A549 (cell line): ENCODE results near the gene AK1. TPM values are rescaled to one million over a fixed set of nuclear protein-coding genes. Genes with fewer than 3 reads are reported as not detected.

Experiments used
- ATAC-seq, 2 experiments: fragments of 200-7000 bp in 1 of 2; fragments of >200 bp in 1 of 2; cut with Nextera tagmentation in 1 of 2; cut with Tn5 transposase in 1 of 2; 3 replicates each; pipeline versions ENCODE4 v1.8.0 to v1.9.1; 2018 to 2020; ENCODE audit warnings: mild to moderate bottlenecking in 1 of 2, moderate library complexity in 1 of 2
- CTCF ChIA-PET: fragments of 300-600 bp; sonication (Branson Sonifier 250); formaldehyde crosslinking; extraction: SDS; loops from one replicate; lab custom pipeline; 2021; ENCODE audit warnings: antibody characterized with exemption, inconsistent platforms; lab: Yijun Ruan, JAX
- POLR2A ChIA-PET: fragments of 350-600 bp; formaldehyde crosslinking; extraction: SDS; loops from one replicate; lab custom pipeline; 2021; ENCODE audit warnings: antibody characterized with exemption, inconsistent platforms; lab: Yijun Ruan, JAX
- DNase-seq, 2 experiments: peaks; one replicate each; pipeline versions ENCODE4 v3.0.0 to v3.0.0-alpha.2; 2011 to 2016; ENCODE audit warnings: low read depth in 1 of 2, low spot score in 1 of 2
- FAIRE-seq: peaks from 2 replicates; lab custom pipeline; 2011; peaks lifted over from hg19 to GRCh38; lab: Jason Lieb, UNC
- H3K27ac ChIP-seq, 2 experiments: fragments of >200 bp; sonication (Bioruptor Twin); formaldehyde crosslinking; 3 replicates each; pipeline ENCODE4 v1.5.1; 2016 to 2017
- H3K4me1 ChIP-seq: fragments of >200 bp; sonication (Bioruptor Twin); formaldehyde crosslinking; 3 replicates; pipeline ENCODE4 v1.6.1; 2016
- H3K4me2 ChIP-seq: fragments of >200 bp; sonication (Bioruptor Twin); formaldehyde crosslinking; 3 replicates; pipeline ENCODE4 v1.6.1; 2016
- H3K4me3 ChIP-seq: fragments of >200 bp; sonication (Bioruptor Twin); formaldehyde crosslinking; 3 replicates; pipeline ENCODE4 v1.5.1; 2016
- H3K9me3 ChIP-seq: fragments of >200 bp; sonication (Bioruptor Twin); formaldehyde crosslinking; 3 replicates; pipeline ENCODE4 v1.6.1; 2016
- CBX2 ChIP-seq: fragments of 200-600 bp; sonication (generic); IDR thresholded peaks from 2 replicates; pipeline ENCODE4 v1.6.1; 2016; ENCODE audit warnings: low read depth, mild to moderate bottlenecking, borderline replicate concordance
- CBX8 ChIP-seq: fragments of 200-600 bp; sonication (generic); IDR thresholded peaks from 2 replicates; pipeline ENCODE4 v1.6.1; 2016
- CHD2 ChIP-seq: fragments of 150-350 bp; IDR thresholded peaks from 2 replicates; pipeline ENCODE4 v1.6.1; 2014; ENCODE audit warnings: low read length; ENCODE audit not compliant: partially characterized antibody
- FOSL2 ChIP-seq, 2 experiments: fragments of 450-650 bp in 1 of 2; fragments of >200 bp in 1 of 2; sonication (Bioruptor Twin) in 1 of 2; formaldehyde crosslinking; IDR thresholded peaks; 2 replicates each; pipeline versions ENCODE4 v1.5.0 to v1.6.1; 2016 to 2020; ENCODE audit warnings: mild to moderate bottlenecking in 1 of 2, moderate library complexity in 1 of 2
- FOXS1 ChIP-seq: fragments of 250-450 bp; sonication (Bioruptor Pico); IDR thresholded peaks from 2 replicates; pipeline ENCODE4 v1.5.0; 2020; ENCODE audit warnings: mild to moderate bottlenecking, moderate library complexity
- MAZ ChIP-seq: fragments of 150-350 bp; IDR thresholded peaks from 2 replicates; pipeline ENCODE4 v1.6.1; 2014; ENCODE audit warnings: antibody characterized with exemption, low read depth, low read length, borderline replicate concordance
- PHF8 ChIP-seq: fragments of 200-600 bp; sonication (generic); IDR thresholded peaks from 2 replicates; pipeline ENCODE4 v1.6.1; 2016; ENCODE audit warnings: low read depth, mild to moderate bottlenecking, antibody characterized with exemption, moderate library complexity, borderline replicate concordance
- RCOR1 ChIP-seq: fragments of 150-350 bp; IDR thresholded peaks from 2 replicates; pipeline ENCODE4 v1.6.1; 2014; ENCODE audit warnings: antibody characterized with exemption, low read length, low read depth
- ZSCAN20 ChIP-seq: fragments of 250-450 bp; sonication (Bioruptor Pico); IDR thresholded peaks from 2 replicates; pipeline ENCODE4 v1.8.0; 2022; ENCODE audit warnings: mild to moderate bottlenecking, moderate library complexity
- WGBS: methylation state at CpG from one replicate; pipeline ENCODE4 v1.1.6; 2017; ENCODE audit errors: missing lambda C conversion rate; 5-methylcytosine and 5-hydroxymethylcytosine counted together
- polyA plus RNA-seq, 4 experiments: library from polyadenylated mRNA; depleted of rRNA in 3 of 4; stranded (reverse); fragments of >200 nt; fragmentation: RNase III in 1 of 4; extraction: RNeasy Plus Mini Kit Qiagen cat#74134 plus additional on column Dnase treatment in 1 of 4; gene quantifications; 2 replicates in 3 of 4; 3 replicates in 1 of 4; pipeline ENCODE4 v1.2.3, GENCODE V29; 2011 to 2017
- TF ChIP-seq, protein P1 (sequence below): fragments of 250-450 bp; sonication (Bioruptor Pico); IDR thresholded peaks from 2 replicates; pipeline ENCODE4 v1.5.0; 2021; ENCODE audit warnings: mild to moderate bottlenecking, moderate library complexity, borderline replicate concordance
- TF ChIP-seq, protein P2 (sequence below): IDR thresholded peaks from 2 replicates; pipeline ENCODE4 v1.6.1; 2012
- TF ChIP-seq, protein P3 (sequence below): fragments of >200 bp; sonication (Bioruptor Twin); formaldehyde crosslinking; IDR thresholded peaks from 3 replicates; pipeline ENCODE4 v1.6.1; 2016
- TF ChIP-seq, protein P4 (sequence below): IDR thresholded peaks from 2 replicates; pipeline ENCODE4 v1.6.1; 2012; ENCODE audit warnings: low read depth, borderline replicate concordance
- TF ChIP-seq, protein P5 (sequence below): fragments of 250-450 bp; sonication (Bioruptor Pico); IDR thresholded peaks from 2 replicates; pipeline ENCODE4 v1.5.0; 2020; ENCODE audit warnings: low read depth, mild to moderate bottlenecking, moderate library complexity

AK1 gene
- polyA plus RNA-seq, 2 of the 4 experiments (the other 2 are of a cell fraction) = 30.0 to 31.9 TPM

DNA sequence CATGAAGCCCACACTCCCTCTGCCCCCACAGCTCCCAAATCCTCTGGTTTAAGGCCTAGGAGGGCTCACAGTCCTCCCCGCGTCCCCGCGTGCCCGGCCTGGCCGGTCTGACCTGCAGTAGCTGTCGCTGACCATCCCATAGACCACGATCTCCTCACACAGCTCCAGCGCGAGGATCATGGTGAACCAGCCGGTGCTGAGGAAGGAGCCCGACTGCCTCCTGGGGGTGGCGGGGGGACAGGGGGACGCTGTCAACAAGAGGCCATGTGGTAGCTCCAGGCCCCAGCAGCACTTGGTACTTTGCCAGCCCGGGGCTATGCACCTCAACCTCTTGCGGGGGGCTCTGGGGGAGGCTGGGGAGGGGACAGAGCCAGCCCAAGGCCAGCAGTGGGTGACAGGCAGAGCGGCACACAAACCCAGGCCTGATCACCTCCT is 32.4 kb upstream of the AK1 start (continued):
- TF ChIP-seq, protein P1, sequence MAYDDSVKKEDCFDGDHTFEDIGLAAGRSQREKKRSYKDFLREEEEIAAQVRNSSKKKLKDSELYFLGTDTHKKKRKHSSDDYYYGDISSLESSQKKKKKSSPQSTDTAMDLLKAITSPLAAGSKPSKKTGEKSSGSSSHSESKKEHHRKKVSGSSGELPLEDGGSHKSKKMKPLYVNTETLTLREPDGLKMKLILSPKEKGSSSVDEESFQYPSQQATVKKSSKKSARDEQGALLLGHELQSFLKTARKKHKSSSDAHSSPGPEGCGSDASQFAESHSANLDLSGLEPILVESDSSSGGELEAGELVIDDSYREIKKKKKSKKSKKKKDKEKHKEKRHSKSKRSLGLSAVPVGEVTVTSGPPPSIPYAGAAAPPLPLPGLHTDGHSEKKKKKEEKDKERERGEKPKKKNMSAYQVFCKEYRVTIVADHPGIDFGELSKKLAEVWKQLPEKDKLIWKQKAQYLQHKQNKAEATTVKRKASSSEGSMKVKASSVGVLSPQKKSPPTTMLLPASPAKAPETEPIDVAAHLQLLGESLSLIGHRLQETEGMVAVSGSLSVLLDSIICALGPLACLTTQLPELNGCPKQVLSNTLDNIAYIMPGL (CRISPR knock-in tag) = no peak

DNA sequence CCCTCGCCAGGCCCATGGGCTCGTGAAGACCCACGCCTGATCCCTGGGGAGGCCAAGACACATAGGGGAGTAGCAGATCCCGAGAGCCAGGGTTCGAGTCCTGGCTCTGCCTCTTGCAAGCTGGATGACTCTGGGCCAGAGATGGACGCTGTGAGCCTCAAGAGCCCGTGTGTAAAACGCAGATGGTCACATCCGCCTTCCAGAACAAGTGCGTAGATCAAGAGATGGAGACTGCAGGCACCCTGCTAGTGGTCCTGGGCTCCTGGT is 31.1 kb upstream of the AK1 start:
- Histone ChIP-seq H3K27ac (no peak overlapping the region), H3K9me3 (no peaks in the 10 kb centered on the region), H3K4me3 (no peak overlapping the region), H3K4me1 (peaks cover 17% of the 10 kb centered on the region), H3K4me2 (no peak overlapping the region)
- DNase-seq (no peak), ATAC-seq (no peak), FAIRE-seq (no peak)
- ChIA-PET CTCF (interaction anchor here (3.0 kb wide), 1 partner anchor 12 kb away, joined by 21 read pairs; no protein-coding TSS in a partner anchor), POLR2A (no interaction called here)
- 96% methylated on average over 10 of the region's 10 CpGs for WGBS
- no peak for TF ChIP-seq FOXS1 (CRISPR knock-in tag)
- no peak for TF ChIP-seq RCOR1

DNA sequence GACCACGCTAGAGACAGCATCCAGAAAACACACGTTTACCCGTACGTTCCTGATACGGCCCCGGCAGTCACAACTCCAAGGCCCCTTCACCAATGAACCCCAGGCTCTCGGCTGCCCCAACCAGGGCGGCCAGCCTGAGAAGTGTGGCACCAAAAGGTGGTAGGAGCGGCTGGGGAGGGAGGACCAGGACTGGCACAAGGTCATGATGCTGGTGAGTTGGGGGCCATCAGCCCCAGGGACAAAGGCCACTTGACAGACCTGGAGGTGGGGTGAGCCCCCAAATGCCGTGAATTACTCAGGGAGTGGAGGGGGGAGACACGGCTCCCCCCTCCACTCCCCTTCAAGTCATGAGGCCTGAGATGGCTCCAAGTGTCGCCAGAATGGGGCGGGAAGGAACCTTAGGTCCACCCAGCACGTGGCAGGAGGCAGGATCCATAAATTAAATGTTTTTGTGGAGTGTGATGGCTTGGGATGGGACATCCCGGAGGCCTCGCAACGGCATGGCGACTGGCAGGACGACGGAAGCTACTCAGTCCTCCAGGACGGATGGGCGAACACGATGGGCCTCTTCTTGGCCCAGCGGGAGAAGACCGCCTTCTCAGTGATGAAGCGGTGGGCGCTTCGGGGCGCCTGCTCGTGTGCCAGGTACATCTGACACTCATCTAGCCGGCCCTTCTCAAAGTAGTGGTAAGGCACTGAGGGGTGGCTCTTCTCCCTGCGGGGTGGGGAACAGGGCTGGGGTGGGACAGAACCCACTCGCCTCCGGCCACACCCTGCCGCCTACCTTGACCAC is 30.6 kb upstream of the AK1 start:
- H3K4me3 ChIP-seq = no peak overlapping the region
- ChIA-PET POLR2A (no interaction called here), CTCF (interaction anchor here (1.0 to 3.0 kb wide), 3 partner anchors 13 to 63 kb away, joined by 3 to 21 read pairs (median 4); no protein-coding TSS in a partner anchor)
- H3K9me3 ChIP-seq = no peaks in the 10 kb centered on the region
- 89% methylated on average over 34 of the region's 35 CpGs for WGBS
- FAIRE-seq (no peak), ATAC-seq (no peak), DNase-seq (no peak)
- H3K27ac ChIP-seq = no peak overlapping the region
- TF ChIP-seq PHF8 (no peak), FOSL2 (IDR thresholded peaks at IDR 0.05) (no peak), FOSL2 (CRISPR knock-in tag; IDR thresholded peaks at IDR 0.05) (no peak), CHD2 (no peak), ZSCAN20 (CRISPR knock-in tag) (no peak), CBX8 (no peak), MAZ (no peak), CBX2 (no peak), RCOR1 (no peak)
- TF ChIP-seq, protein P2, sequence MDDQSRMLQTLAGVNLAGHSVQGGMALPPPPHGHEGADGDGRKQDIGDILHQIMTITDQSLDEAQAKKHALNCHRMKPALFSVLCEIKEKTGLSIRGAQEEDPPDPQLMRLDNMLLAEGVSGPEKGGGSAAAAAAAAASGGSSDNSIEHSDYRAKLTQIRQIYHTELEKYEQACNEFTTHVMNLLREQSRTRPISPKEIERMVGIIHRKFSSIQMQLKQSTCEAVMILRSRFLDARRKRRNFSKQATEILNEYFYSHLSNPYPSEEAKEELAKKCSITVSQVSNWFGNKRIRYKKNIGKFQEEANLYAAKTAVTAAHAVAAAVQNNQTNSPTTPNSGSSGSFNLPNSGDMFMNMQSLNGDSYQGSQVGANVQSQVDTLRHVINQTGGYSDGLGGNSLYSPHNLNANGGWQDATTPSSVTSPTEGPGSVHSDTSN = no peak
- TF ChIP-seq, protein P3, sequence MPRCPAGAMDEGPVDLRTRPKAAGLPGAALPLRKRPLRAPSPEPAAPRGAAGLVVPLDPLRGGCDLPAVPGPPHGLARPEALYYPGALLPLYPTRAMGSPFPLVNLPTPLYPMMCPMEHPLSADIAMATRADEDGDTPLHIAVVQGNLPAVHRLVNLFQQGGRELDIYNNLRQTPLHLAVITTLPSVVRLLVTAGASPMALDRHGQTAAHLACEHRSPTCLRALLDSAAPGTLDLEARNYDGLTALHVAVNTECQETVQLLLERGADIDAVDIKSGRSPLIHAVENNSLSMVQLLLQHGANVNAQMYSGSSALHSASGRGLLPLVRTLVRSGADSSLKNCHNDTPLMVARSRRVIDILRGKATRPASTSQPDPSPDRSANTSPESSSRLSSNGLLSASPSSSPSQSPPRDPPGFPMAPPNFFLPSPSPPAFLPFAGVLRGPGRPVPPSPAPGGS = no peak
- TF ChIP-seq, protein P4, sequence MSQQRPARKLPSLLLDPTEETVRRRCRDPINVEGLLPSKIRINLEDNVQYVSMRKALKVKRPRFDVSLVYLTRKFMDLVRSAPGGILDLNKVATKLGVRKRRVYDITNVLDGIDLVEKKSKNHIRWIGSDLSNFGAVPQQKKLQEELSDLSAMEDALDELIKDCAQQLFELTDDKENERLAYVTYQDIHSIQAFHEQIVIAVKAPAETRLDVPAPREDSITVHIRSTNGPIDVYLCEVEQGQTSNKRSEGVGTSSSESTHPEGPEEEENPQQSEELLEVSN = no peak
- TF ChIP-seq, protein P5, sequence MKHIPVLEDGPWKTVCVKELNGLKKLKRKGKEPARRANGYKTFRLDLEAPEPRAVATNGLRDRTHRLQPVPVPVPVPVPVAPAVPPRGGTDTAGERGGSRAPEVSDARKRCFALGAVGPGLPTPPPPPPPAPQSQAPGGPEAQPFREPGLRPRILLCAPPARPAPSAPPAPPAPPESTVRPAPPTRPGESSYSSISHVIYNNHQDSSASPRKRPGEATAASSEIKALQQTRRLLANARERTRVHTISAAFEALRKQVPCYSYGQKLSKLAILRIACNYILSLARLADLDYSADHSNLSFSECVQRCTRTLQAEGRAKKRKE = no peak
- no peak overlapping the region for H3K4me2 ChIP-seq
- peaks cover 17% of the 10 kb centered on the region for H3K4me1 ChIP-seq
